CD4-positive, alpha-beta T cell treated with Interleukin-6 for 4 hours (primary cell): ENCODE data around the gene ENG.
"Not testable (repeated sequence)": the region's sequence is repeated elsewhere in the genome, so short reads cannot be mapped to it uniquely, and the experiment has no call there.

Source experiments
- DNase-seq: peaks from one replicate; pipeline ENCODE4 v3.0.0-alpha.2; 2020; ENCODE audit warnings: mixed read lengths

The ENG gene

DNA sequence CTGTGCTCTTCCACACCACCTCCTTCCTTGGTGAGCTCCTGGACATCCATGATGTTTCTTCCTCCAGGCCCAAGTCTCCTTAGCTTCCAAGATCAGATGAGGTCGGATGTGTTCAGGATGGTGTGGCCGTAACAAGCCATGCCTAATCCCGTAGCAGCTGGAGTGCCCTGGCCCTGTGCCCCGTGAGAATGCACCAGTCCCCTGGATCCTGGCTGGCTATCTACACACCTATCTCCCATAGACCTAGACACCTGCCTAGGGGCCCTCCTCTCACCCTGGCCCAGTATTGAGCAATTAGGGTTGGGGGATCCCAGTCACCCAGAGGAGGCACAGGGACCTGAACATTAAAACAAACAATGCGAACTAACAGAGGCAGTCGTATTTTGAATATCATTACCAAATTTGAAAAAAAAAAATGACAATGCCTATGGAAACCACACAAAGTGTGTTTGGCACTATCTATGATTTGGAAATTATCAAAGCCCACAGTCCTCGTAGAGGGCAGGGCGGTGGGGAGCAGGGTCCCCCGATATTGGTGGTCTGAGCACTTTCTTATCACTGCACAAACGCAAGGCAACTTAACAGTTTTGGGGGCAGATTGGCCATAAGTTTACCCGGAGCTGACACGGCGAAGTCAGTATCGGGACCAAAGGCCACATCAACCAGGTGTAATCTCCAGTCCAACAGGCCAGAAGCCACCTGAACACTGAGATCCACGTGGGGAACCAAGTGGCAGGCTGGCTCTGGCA lies 13.2 kb downstream of the ENG start:
- no peak for DNase-seq

GRCh38 chr9:127838375-127839078 lies 15.9 kb downstream of the ENG start:
- DNase-seq: no peak

DNA sequence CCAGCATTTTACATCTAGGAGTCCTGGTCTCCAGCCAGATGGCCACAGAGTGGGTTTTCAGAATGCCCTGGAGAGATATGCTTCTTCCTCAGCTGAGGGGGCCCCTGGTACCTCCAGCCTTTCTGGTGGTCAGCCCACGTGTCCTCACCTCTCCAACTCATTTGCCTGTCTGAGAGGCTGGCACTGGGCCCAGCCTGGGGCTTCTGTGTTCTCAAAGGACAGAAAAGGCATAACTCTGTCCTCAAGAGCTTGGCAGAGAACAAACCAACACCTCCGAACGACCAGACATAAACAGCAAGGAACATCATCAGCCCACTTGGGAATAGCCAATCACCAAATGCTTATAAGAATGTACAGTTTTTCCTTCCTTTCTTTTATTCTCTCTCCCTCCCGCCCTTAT lies 17.1 kb downstream of the ENG start:
- DNase-seq: no peak

GRCh38 chr9:127836561-127836960 lies 17.9 kb downstream of the ENG start:
- not testable (repeated sequence) for DNase-seq

DNA sequence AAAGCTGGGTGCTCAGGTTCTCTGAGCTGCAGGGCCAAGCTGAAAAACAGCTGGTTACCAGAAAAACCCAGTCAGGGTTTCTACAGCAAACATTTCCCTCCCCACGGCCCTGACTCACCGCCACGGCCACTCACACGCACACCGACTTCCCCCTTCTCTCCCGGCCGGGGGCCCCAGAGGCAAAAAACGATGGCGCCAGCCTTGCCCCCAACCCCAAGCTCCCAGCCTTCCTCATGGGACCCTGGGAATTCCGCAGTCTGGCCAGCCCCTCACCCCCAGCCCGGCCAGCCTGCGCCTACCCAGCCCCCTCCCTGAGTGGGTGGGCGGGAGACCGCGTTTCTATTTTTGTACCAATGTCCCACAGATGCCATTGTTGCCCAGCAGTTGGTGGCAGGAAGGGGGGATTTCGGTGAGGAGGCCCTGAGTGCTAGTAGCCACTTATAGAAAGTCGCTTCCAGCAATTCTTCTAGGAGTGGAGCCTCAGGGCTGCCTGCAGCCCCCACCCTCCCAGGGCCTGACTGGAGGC lies 18.4 kb downstream of the ENG start:
- DNase-seq: no peak

- DNase-seq: no peak
Observed at GRCh38 chr9:127833555-127833954, 20.9 kb downstream of the ENG start.

- peak; percentile 61 for DNase-seq
Observed at GRCh38 chr9:127832248-127832647, 22.2 kb downstream of the ENG start.

- DNase-seq: no peak
Observed at GRCh38 chr9:127829205-127829906, 25.1 kb downstream of the ENG start.

DNA sequence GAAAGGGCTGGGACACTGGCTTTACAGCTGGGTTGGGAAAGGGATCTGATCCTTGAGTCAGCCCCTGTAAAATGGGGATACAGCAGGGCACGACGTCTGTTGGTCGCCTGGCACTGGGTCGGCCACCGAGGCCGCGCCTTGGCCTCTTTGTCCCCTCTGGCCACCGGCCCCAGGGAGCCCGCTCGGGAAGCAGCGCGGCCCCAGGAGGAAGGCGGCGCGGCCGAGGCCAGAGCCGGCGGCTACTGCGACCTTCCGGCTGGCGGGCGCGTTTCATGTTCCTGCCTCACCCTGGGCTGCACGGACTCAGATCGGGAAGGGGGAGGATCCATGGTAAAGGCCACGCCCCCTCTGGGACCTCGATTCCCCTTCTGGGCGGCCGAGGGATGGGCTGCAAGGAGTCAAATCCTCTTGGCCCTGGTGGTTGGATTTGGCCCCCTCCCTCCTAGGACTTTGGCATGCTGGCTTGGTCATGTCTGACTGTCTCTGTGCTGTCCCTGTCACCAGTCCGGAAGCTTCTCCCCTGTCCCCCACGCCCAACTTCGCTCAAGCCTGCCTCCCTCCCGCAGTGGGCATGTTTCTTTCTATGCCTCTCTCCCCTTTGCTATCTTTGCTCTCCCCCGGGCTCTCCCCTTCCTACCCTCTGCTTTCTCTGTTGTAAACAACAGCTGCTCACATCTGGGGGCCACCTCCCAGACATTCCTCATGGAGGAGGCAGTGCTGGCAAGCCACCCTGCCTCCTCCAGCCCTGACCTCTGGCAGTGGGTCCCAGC lies 26.0 kb downstream of the ENG start:
- DNase-seq: no peak

DNA sequence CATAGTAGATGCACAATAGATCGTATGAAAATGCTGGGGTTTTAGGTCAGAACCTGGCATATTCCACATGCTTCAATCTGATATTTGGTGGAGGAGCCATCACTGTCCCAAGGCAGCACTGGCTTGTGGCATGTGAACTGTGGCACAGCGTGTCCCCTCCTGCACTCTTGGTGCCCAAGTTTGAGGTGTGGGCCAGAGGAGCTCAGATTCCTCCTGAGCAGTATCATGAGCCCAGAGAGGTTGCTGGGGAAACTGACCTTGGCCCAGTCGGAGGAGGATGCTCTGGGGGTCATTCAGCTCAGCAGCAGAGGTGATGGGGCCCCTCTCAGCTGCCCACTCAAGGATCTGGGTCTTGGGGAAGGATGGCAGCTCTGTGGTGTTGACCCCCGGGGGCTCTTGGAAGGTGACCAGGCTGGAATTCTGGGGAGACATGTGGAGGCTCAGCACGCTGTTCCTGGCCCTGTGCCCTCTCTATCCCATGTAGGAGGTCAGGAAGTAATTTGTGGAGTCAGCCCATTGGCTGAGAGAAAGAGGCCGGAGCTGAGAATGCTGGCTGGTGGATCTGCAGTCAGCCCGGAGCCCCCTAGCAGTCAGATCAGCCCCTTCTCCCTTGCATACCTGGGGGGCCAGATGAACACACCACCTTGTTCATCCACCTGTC lies 28.1 kb downstream of the ENG start:
- DNase-seq: no peak

DNA sequence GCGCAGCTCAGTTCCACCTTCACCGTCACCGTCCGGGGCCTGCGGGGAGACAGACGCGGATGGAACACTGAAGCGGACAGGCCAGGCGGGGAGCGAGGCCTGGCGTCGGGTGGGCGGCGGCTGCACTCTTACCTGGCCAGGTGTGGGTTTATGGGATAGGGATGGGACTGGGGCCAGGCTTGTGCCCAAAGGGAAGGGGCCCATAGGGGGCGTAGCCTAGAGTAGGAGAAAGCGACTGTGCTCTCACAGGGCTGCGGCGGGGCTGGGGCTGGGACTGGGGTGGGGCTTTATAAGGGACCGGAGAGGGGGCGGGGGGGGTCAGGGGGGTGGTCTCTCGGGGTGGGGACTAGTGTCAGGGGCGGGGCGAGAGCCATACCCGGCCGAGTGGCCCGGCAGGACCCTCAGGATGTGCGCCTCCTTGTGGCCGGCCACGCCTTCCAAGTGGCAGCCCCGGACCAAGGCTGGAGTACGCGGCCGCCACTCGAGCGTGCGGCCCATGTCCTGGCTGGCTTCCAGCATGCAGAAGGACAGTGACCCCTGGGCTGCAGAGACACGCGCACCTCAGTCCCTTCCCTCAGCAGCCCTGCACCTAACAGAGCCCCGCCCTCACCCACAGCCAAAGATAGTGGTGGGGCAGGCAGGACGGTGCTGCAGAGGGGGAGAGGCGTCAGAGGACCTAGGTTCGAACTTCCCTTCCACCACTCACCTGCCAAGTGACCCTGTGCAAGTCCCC lies 29.0 kb downstream of the ENG start:
- DNase-seq: no peak

DNA sequence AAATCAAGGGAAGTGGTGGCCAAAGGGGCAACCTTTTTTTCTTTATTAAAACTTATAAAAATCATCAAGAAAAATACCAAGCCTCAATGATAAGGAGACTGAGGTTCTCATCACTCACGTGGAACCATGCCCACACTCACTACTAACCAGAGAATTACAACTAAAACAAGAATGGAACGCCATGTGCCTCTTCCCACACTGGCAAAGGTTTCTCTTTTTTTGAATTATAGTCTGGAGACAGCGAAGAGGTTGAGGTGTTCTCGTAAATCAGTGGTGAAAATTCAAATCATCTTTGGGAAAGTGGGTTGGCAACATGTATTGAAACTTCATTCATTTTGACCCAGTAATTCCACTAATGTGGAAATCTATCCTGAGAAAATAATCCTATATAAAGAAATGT lies 32.4 kb downstream of the ENG start:
- no peak for DNase-seq

DNA sequence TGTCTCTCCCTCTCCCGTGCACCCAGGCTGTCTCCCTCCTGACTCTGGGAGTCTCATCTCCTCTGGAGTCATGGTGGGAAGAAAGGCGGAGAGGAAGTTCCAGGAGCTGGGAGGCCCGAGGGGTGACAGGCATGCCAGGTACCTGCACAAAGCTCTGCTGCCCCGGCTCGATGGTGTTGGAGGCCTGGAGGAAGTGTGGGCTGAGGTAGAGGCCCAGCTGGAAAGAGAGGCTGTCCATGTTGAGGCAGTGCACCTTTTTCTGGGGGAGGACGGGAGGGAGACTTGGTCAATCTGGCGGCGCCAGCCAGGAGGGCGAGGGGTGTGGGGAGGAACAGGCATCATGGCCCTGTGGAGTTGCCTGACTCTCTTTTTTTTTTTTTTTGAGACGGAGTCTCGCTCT lies 35.9 kb downstream of the ENG start:
- DNase-seq: no peak

GRCh38 chr9:127817881-127818434 lies 36.5 kb downstream of the ENG start:
- no peak for DNase-seq

- no peak for DNase-seq
Observed at GRCh38 chr9:127816728-127817127, 37.7 kb downstream of the ENG start.

DNA sequence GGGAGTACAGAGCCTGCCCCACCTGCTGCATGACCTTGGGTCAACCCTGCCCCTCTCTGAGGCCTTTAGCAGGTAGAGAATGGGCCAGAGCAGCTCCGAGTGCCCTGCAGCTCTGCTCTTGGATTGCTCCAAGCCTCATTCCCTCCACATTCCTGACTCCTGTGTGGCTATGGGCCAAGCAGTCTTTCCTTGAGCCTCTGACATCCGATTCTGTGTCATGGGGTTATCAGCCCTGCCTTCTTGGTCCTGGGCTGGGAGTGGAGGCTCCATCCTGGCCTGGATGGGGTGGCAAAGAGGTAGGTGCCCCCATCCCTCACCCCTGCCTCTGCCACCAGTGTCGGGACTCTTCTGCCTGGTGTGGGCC lies 38.1 kb downstream of the ENG start:
- DNase-seq: no peak

DNA sequence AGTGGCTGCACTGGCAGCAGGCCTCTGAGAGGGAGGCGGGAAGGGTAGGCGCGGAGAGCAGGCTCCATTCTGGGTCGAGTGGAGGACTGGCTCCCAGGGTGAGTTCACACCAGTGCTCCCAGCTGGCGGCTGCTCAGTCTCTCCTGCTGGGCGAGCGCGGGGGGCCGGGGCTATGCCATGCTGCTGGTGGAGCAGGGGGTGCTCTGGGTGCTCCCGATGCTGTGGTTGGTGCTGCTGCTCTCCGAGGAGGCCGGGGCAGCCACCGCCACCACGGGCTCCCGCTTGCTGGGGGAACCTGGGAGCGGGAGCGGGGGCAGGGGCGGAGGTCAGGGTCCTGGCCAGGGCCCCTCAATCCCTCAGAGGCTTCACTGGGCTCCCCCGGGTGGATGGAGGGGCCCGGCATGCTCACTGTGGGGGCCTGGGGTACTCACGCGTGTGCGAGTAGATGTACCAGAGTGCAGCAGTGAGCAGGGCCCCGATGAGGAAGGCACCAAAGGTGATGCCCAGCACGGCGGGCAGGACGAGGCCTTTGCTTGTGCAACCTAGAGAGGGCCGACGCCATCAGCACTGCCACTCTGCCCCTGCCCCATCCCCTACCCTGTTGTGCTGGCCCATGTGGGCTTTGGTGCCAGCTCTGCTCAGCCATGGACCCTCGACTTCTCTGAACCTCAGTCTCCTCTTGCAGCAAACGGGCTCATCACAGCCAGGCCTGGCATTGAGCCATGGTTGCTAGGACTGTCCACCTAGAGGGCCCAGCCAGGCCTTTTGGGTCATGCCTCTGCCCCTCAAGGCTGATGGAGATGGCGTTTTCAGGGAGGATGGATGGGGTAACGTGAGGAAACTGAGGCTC lies 38.7 kb downstream of the ENG start:
- no peak for DNase-seq

GRCh38 chr9:127814619-127815511 lies 39.6 kb downstream of the ENG start:
- DNase-seq: no peak

GRCh38 chr9:127813686-127814226 lies 40.7 kb downstream of the ENG start:
- no peak for DNase-seq
